GM18499 (cell line): Measurements from ENCODE around the gene IFT57.

ENCODE experiments used
- ATAC-seq: cut with Tn5 transposase; IDR thresholded peaks from one replicate; pipeline ENCODE4 v1.9.1; 2021; ENCODE audit warnings: moderate number of reproducible peaks; ENCODE audit not compliant: insufficient read depth, unreplicated experiment

Gene IFT57

DNA sequence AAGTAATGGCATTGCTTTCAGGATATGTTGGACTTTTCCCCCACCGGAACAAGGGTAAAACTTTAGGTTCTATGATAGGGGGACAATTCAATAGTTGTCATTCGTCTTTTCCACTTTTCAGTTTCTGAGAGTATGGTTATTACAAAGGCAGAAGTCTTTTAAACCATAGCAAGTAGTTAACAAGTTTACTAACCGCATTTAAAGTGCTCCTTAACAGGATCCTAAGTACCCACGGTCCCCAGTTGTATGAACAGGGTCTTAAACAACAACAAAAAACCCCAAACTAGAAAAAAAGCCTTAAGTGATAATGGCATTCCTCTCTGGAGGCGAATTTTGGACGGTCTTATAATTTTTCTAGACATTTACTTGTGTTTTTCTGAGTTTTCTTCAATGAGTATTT lies 831 bp downstream of the IFT57 start:
- no peak for ATAC-seq

GRCh38 chr3:108219336-108219735 lies 2.9 kb downstream of the IFT57 start:
- no peak for ATAC-seq

- no peak for ATAC-seq
Observed at GRCh38 chr3:108218811-108219210, 3.4 kb downstream of the IFT57 start.

GRCh38 chr3:108215871-108216270 lies 6.4 kb downstream of the IFT57 start:
- no peak for ATAC-seq

DNA sequence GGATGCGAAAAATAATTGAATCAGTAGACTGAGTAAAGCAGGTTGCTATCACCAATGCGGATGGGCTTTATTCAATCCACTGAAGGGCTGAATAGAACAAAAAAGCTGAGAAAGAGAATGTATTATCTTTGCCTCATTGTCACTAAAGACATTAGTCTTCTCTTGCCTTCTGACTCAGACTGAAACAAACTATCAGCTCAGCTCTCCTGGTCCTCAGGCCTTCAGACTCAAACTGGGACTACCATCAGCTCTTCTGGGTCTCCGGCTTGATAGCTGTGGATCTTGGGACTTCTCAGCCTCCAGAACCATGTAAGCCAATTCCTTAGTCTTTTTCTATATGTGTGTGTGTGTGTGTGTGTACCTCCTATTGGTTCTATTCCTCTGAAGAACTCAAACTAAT lies 12.6 kb downstream of the IFT57 start:
- ATAC-seq, result peak; percentile 40

DNA sequence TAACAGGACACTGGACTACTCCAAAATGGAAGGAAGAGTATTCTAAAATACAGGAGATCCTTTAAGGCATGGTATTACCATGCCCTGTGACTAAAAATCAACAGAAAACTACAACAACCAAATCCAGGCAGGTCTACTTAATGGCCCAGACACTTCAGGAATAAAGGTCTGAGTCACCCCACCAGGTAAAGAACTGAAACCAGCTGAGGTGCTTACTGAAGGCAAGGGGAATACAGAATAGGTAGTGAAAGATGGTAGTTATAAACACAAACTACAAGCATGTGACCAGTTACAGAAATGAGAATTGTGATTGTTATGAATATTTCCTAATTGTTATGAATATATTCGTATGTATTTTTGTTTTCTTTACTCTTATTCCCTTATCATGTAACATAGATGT lies 13.4 kb downstream of the IFT57 start:
- peak; percentile 90 for ATAC-seq

- ATAC-seq, result no peak
Observed at GRCh38 chr3:108202834-108203233, 19.4 kb downstream of the IFT57 start.

DNA sequence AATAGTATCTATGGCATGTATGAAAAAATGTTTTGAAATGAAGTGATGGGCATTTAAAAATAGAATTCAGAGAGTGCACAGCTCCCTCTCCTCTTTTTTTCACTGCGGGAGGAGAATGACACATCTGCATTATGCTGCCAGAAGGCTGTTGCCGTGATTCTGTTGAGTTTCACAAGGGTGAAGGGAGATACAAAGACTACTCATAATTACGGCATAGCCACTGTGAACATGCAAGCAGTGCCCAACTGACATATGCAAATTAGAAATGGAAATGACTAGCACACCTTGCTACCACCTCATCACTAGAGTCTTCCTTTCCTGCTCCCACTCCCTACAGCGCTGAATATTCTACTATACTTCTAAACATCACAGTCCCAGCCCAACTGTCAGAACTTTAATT lies 20.1 kb downstream of the IFT57 start:
- no peak for ATAC-seq

- no peak for ATAC-seq
Observed at GRCh38 chr3:108201258-108201657, 21.0 kb downstream of the IFT57 start.

- no peak for ATAC-seq
Observed at GRCh38 chr3:108200578-108200977, 21.6 kb downstream of the IFT57 start.

DNA sequence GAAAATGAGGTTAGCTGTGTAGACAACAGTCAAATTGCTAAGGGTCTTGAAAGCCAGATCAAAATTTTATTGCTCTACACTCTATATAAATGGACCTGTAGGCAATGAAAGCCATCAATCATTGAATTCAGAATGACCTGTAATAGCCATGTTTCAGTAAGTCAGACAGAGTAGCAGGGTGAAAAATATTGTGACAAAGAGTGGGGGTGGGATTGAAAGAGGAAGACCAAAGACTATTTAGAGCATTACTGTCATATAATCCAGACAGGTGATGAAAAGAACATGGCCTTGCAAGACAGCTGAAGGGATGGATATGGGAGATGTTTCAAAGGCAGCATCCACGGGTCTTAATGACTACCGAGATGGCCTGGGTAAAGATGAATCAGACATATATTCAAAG lies 22.2 kb downstream of the IFT57 start:
- no peak for ATAC-seq

DNA sequence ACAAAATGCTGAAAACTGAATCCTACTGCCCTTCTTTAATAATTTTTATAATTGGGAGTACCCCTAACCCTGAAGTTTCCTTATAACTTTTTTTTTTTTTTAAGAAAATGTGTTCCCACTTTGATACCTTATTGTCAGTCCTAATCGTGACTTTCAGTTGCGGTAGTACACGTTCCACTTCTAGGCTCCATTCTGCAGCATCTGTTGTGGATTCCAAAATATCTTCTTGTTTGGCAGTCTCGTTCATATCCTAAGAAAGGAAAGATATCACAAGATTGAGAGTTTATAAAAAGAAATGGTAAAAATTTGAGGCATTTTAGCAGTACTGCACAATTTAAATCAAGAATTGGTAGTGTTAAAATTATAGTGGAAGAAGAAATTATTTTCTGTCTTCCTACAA lies 30.8 kb downstream of the IFT57 start:
- ATAC-seq, result no peak

- no peak for ATAC-seq
Observed at GRCh38 chr3:108190346-108190745, 31.9 kb downstream of the IFT57 start.

DNA sequence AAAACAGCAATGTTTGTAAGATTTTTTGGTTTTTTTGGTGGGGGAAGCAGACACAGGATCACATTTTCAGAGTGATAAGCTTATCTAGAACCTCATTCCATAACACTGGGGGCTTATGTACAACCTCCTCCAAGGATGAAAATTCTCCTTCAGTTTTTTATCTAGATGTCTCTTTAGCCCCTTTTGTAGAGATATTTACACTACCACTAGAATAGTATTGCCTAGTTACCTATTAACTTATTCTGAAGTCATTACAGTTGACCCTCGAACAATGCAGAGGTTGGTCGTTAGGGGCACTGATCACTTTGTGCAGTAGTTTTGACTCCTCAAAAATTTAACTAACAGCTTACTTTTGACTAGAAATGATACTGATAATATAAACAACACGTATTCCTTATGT lies 32.8 kb downstream of the IFT57 start:
- no peak for ATAC-seq

DNA sequence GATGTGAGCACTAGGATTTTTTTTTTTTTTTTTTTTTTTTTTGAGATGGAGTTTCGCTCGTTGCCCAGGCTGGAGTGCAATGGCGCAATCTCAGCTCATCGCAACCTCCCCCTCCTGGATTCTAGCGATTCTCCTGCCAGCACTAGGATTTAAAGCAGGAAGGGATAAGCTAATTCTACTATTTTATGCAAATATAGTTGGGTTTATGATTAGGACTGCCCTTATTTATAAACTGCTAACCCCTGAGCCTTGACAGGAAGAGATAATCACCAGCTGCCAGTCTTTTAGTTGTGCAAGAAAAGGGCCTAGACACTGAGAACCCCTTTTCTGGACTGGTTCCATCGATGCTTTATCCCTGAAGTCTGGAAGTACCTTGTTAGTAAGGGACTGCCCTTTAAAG lies 36.7 kb downstream of the IFT57 start:
- ATAC-seq, result no peak

GRCh38 chr3:108184824-108185223 lies 37.4 kb downstream of the IFT57 start:
- no peak for ATAC-seq

DNA sequence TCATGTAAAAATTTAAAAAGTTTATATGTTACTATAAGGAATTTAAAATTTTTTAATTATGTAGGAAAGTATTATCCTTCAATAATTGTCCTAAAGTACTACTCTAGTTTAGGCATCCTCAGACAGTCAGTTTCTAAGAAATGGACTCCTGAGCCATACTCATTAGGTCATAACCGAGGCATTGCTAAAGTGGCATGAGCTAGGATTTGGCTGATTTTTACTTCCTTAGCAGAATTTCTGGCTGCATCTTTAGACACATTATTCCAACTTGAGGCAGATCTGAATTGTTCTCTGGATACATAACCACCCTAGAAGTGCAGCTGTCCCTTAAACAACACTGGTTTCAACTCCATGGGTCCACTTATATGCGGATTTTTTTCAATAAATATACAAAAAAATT lies 38.3 kb downstream of the IFT57 start:
- no peak for ATAC-seq

GRCh38 chr3:108183181-108183580 lies 39.0 kb downstream of the IFT57 start:
- no peak for ATAC-seq

GRCh38 chr3:108182339-108182738 lies 39.9 kb downstream of the IFT57 start:
- no peak for ATAC-seq

DNA sequence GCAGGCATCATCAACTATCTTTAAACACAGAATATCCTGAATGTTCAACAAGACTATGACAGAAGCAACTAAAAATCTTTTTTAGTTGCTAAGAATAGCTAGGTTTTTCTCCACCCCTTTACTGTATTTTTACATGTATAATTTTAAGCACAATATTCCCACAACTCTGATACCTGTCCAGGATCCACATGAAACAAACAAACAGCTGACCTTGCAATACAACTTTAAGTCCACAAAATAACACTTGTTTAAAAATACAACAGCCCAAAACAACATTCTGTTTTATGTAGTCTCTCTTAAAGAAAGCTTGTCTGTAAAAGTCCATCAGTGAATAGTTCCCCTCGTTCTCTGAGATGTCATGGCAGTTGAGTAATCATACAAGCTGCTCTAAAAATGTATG lies 41.1 kb downstream of the IFT57 start:
- no peak for ATAC-seq

GRCh38 chr3:108180194-108180593 lies 42.0 kb downstream of the IFT57 start:
- no peak for ATAC-seq

GRCh38 chr3:108178676-108179075 lies 43.5 kb downstream of the IFT57 start:
- ATAC-seq, result no peak

- ATAC-seq, result no peak
Observed at GRCh38 chr3:108177536-108177935, 44.7 kb downstream of the IFT57 start.
